GM19193 (cell line): ENCODE results near the gene SETDB2.

Source experiments
- POLR2A ChIP-seq: IDR thresholded peaks from 4 replicates; pipeline ENCODE4 v1.6.1; 2011; ENCODE audit not compliant: insufficient read depth, insufficient read length; ENCODE audit errors: extremely low read depth

SETDB2 gene

DNA sequence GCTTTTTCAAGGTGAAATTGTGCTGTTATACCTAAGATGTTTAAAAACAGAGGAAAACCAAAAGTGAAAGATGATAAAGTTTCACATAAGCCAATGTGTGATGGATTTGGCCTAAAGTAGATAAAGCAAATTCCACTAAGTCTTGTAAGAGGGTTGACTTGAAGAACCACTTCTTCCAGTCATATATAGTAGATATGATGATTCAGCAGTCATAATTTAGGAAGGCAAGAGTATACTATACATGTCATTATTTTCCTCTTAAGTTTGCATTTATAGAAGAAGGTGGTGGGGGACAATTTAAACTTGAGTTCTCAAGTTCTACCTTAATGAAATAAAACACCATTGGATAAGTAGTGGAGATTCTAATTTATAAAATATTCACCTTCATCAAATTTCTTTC is 88.9 kb downstream of the SETDB2 start:
- TF ChIP-seq POLR2A: no peak

DNA sequence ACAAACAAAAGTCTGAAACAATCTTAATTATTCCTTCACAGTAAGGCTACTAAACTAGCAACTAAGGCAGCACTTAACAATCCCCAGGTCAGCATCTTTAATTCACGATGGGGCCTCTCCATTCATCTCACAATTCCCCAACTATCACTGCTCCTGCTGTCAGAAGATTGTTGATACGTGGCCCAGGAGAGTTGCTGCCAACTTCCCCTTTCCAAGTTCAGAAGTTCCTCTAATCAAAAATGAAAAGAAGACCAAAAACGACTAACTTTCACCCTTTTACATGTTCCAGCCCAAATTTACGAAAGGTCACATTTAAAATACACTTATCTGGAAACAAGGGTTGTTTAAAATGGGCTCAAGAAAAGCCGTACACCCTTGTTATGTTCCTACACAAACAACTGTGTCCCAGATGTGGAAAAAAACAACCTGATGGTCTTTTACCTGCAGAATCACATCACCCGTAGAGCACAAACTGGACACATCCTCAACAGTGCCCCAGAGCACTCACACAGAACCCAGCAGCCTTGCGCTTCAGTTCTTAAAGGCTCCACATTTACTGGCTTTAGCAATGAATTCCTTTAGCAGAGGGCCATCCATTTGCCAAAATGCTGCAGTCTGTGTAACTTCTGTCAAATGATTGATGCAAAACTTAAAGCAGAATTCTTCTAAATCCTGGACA is 89.7 kb downstream of the SETDB2 start:
- no peak for TF ChIP-seq POLR2A

GRCh38 chr13:49536144-49536873 is 92.2 kb downstream of the SETDB2 start:
- TF ChIP-seq POLR2A: no peak

DNA sequence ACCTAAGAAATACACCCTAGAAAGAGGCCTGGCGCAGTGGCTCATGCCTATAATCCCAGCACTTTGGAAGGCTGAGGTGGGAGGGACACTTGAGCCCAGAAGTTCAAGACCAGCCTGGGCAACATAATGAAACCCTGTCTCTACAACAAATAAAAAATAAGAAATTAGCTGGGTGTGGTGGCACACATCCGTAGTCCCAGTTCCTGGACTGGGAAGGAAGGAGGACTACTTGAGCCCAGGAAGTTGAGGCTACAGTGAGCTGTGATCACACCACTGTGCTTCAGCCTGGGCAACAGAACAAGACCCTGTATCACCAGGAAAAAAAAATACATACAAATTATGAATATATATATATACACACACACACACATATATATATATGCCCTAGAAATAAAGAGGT is 94.3 kb downstream of the SETDB2 start:
- no peak for TF ChIP-seq POLR2A

GRCh38 chr13:49539313-49539712 is 95.2 kb downstream of the SETDB2 start:
- no peak for TF ChIP-seq POLR2A

DNA sequence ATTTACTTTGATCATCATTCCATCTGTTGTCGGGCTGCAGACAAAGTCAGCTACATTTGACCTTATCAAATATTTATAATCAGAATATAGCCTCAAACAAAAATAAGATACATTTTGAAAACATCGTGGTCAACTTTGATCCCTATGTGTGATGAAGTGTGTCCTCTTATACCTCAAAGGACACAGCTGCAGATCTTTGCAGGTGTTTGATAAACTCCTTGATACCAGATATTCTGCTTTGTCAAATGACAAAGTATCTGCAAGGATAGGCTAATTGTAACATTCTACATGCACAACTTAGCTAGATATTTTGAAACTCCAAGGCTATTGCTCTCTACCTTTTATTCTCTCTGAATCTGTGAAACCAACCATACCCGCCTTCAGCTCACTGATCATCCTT is 95.7 kb downstream of the SETDB2 start:
- TF ChIP-seq POLR2A: no peak

DNA sequence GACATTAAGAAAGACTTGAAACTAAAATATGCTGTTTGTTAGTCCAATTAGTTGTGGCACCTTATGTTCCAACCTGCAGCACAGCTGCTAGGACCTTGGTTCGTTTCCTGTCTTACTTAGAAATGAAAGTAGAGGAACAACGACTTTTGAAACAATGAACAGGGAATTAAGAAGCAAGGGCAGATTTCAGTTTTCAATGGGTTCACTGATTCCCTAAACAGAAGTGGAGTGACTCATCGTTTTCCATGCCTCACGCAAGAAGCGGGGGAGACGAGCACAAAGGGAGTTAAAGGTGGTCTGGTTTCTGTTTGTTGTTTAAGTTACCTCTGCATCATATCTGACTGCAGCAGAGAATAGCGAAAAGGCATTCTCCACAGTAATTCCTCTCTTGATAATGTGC is 96.5 kb downstream of the SETDB2 start:
- TF ChIP-seq POLR2A: no peak

- no peak for TF ChIP-seq POLR2A
Measured at GRCh38 chr13:49543656-49544055, 99.6 kb downstream of the SETDB2 start.
